Left lung (tissue), 10 donors: ENCODE data around the gene RASSF7. TPM values are rescaled to one million over a fixed set of nuclear protein-coding genes. Genes with fewer than 3 reads are reported as not detected.
A peak's percentile ranks its signal among the peaks of the same experiment; 100 is the strongest.

Experiments used
- ATAC-seq: fragments of 200-7000 bp; cut with Tn5 transposase; one replicate; pipeline ENCODE4 v1.9.1; 2020; ENCODE audit warnings: moderate library complexity
- DNase-seq, 4 donors: peaks; one replicate each; pipeline ENCODE4 v3.0.0-alpha.2; 2013 to 2020
- H3K27ac ChIP-seq, 2 donors: fragments of 200-600 bp; sonication (generic) in 1 of 2; one replicate each; pipeline versions ENCODE4 v1.5.0 to v1.8.0; 2020 to 2021
- H3K27me3 ChIP-seq, 2 donors: fragments of 200-600 bp; sonication (generic) in 1 of 2; one replicate each; pipeline versions ENCODE4 v1.5.0 to v1.8.0; 2020 to 2021
- H3K36me3 ChIP-seq, 2 donors: fragments of 200-600 bp; sonication (generic) in 1 of 2; one replicate each; pipeline versions ENCODE4 v1.5.0 to v1.8.0; 2020 to 2021
- H3K4me1 ChIP-seq, 2 donors: fragments of 200-600 bp; one replicate each; pipeline ENCODE4 v1.8.0; 2021
- H3K4me3 ChIP-seq, 2 donors: fragments of 200-600 bp; sonication (generic) in 1 of 2; one replicate each; pipeline versions ENCODE4 v1.5.0 to v1.8.0; 2020 to 2021; ENCODE audit warnings: mild to moderate bottlenecking in 1 of 2
- H3K9me3 ChIP-seq, 2 donors: fragments of 200-600 bp; sonication (generic) in 1 of 2; one replicate each; pipeline versions ENCODE4 v1.5.0 to v1.8.0; 2020 to 2021
- CTCF ChIP-seq, 2 donors: fragments of 200-600 bp; sonication (generic) in 1 of 2; IDR thresholded peaks; one replicate each; pipeline versions ENCODE4 v1.5.0 to v1.8.0; 2021; ENCODE audit warnings: antibody characterized with exemption in 2 of 2
- intact Hi-C, 2 donors: fragments of 100-400 bp; cut with DNase I; formaldehyde crosslinking; loops; one replicate each; pipeline versions ENCODE4 v1.11.2 to v1.14.2; 2022
- polyA plus RNA-seq, 6 donors: library from polyadenylated mRNA; unstranded; fragments of 120-200 nt; gene quantifications; one replicate each; pipeline ENCODE4 v1.2.1, GENCODE V29; 2013; ENCODE audit not compliant: insufficient read length in 6 of 6
- total RNA-seq, 2 donors: library from RNA; stranded (reverse); fragmentation: NEBNext Ultra II Directional; extraction: Animal tissue kit (Norgen Biotek cat#: 25700); gene quantifications; one replicate each; pipeline ENCODE4 v1.2.1, GENCODE V29; 2021
- donor health status: DM: no; HTN: yes; CAD: no.
- donor health status: DM: no; HTN: no; CAD: no.

The RASSF7 gene
- total and polyA plus RNA-seq, 8 donors: 17.6 to 57.2 (median 28.8) TPM

- intact Hi-C loops: no loop called here
- Histone ChIP-seq H3K4me3 (no peak overlapping the region), H3K36me3 (peaks cover 0 to 32% of the 10 kb centered on the region in 2 donors), H3K9me3 (no peaks in the 10 kb centered on the region), H3K4me1 (peaks cover 0 to 18% of the 10 kb centered on the region in 2 donors), H3K27me3 (no peaks in the 10 kb centered on the region), H3K27ac (no peak overlapping the region)
- ATAC-seq (no peak), DNase-seq (no peak)
- TF ChIP-seq CTCF (IDR thresholded peaks at IDR 0.05): no peak
Observed at GRCh38 chr11:529728-530411, 30.9 kb upstream of the RASSF7 start.

- TF ChIP-seq CTCF (IDR thresholded peaks at IDR 0.05): no peak
- intact Hi-C loops: no loop called here
Observed at GRCh38 chr11:530960-531831, 29.6 kb upstream of the RASSF7 start.

GRCh38 chr11:531919-532526 lies 28.7 kb upstream of the RASSF7 start:
- peaks cover 0 to 13% of the 10 kb centered on the region in 2 donors for H3K27me3 ChIP-seq
- intact Hi-C loops: no loop called here
- H3K36me3 ChIP-seq: peaks cover 0 to 32% of the 10 kb centered on the region in 2 donors
- H3K27ac ChIP-seq: no peak overlapping the region
- DNase-seq: no peak
- H3K4me1 ChIP-seq: peaks cover 6 to 32% of the 10 kb centered on the region in 2 donors
- H3K4me3 ChIP-seq: no peak overlapping the region
- TF ChIP-seq CTCF (IDR thresholded peaks at IDR 0.05): no peak
- no peak for ATAC-seq
- no peaks in the 10 kb centered on the region for H3K9me3 ChIP-seq

More at GRCh38 chr11:530960-531831, 29.6 kb upstream of the RASSF7 start:
- Histone ChIP-seq H3K4me3 (no peak overlapping the region), H3K4me1 (peaks cover 0 to 24% of the 10 kb centered on the region in 2 donors), H3K27me3 (peaks cover 0 to 4% of the 10 kb centered on the region in 2 donors), H3K27ac (no peak overlapping the region), H3K9me3 (no peaks in the 10 kb centered on the region), H3K36me3 (peaks cover 0 to 32% of the 10 kb centered on the region in 2 donors)
- no peak for ATAC-seq
- DNase-seq: peak in 1 of 4 donors; percentile 30

GRCh38 chr11:532527-532985 lies 28.2 kb upstream of the RASSF7 start:
- DNase-seq (no peak), ATAC-seq (no peak)
- Histone ChIP-seq H3K9me3 (no peaks in the 10 kb centered on the region), H3K36me3 (peaks cover 0 to 32% of the 10 kb centered on the region in 2 donors), H3K4me1 (peaks cover 11 to 37% of the 10 kb centered on the region in 2 donors), H3K4me3 (no peak overlapping the region), H3K27ac (no peak overlapping the region), H3K27me3 (peaks cover 0 to 18% of the 10 kb centered on the region in 2 donors)
- intact Hi-C loops: no loop called here
- TF ChIP-seq CTCF (IDR thresholded peaks at IDR 0.05): no peak
